GM06990 (cell line): ENCODE measurements around the gene FHIT.

Source experiments
- DNase-seq: peaks from one replicate; pipeline ENCODE4 v3.0.0-alpha.2; 2011; ENCODE audit not compliant: insufficient read length; ENCODE audit errors: extremely low read depth
- H3K27me3 ChIP-seq: replicated peaks from 2 replicates; pipeline ENCODE4 v1.6.0; 2011; ENCODE audit warnings: low read length; ENCODE audit not compliant: control insufficient read depth, insufficient read depth
- H3K36me3 ChIP-seq: 2 replicates; pipeline ENCODE4 v1.5.1; 2011; ENCODE audit warnings: low read length; ENCODE audit not compliant: control insufficient read depth, insufficient read depth
- H3K4me3 ChIP-seq: replicated peaks from 2 replicates; pipeline ENCODE4 v1.5.1; 2011; ENCODE audit warnings: low read depth, mild to moderate bottlenecking, control low read depth, low read length
- CTCF ChIP-seq: IDR thresholded peaks from 2 replicates; pipeline ENCODE4 v1.5.1; 2011; ENCODE audit warnings: low read length, control low read depth, mild to moderate bottlenecking, inconsistent platforms; ENCODE audit not compliant: insufficient read depth, poor library complexity, severe bottlenecking

FHIT gene

GRCh38 chr3:59775761-59776325, 1475.4 kb downstream of the FHIT start:
- Histone ChIP-seq H3K27me3 (no peaks in the 10 kb centered on the region; the same call in none of the 2 replicates), H3K4me3 (no peak overlapping the region), H3K36me3 (no peaks in the 10 kb centered on the region)
- TF ChIP-seq CTCF: no peak
- no peak for DNase-seq

DNA sequence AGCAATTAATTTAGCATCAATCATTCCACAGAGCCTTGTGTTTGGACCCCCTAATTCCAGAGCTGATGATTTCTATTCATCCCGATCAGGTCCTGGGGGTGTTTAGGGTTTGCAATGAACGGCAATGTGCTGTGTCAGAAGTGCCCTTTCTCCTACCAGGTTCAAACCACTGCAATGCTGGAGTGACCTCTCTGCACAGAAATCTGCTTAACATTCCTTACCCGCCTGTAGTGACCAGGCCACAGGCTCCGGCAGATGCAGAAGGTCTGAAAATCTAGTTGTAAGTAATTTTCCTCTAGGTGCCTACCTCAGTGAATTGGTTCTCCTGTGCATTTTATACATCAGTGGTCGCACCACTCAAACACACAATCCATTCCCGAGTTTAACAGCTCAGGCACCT, 1476.1 kb downstream of the FHIT start:
- no peak for DNase-seq
- no peak for TF ChIP-seq CTCF
- Histone ChIP-seq H3K36me3 (no peaks in the 10 kb centered on the region), H3K27me3 (no peaks in the 10 kb centered on the region; the same call in none of the 2 replicates), H3K4me3 (no peak overlapping the region)

DNA sequence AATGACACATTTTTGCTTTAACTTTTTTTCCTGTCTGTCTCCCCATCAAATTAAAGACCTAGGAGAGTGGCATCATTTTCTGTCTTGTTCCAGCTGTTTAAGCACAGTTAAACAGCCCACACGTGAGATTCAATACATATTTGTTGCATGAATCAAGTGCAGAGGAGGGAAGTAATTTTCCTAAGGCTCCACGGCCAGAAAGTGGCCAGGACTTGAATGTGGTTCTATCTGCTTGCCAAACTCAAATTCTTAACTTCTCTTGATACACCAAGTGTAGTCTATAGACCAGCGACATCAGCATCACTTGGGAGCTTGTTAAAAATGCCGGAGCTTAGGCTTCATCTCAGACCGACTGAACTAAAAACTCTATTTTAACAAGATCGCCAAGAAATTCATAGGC, 1476.6 kb downstream of the FHIT start:
- no peak overlapping the region for H3K4me3 ChIP-seq
- no peak for DNase-seq
- no peak for TF ChIP-seq CTCF

GRCh38 chr3:59774000-59774399, 1477.3 kb downstream of the FHIT start:
- TF ChIP-seq CTCF: no peak
- no peak overlapping the region for H3K4me3 ChIP-seq
- DNase-seq: no peak

More for the DNA sequence above, 1476.6 kb downstream of the FHIT start:
- no peaks in the 10 kb centered on the region for H3K36me3 ChIP-seq
- H3K27me3 ChIP-seq: no peaks in the 10 kb centered on the region; the same call in none of the 2 replicates

GRCh38 chr3:59772416-59773408, 1478.5 kb downstream of the FHIT start:
- DNase-seq: peak; percentile 39
- no peaks in the 10 kb centered on the region; the same call in none of the 2 replicates for H3K27me3 ChIP-seq
- TF ChIP-seq CTCF: no peak
- no peak overlapping the region for H3K4me3 ChIP-seq
- no peaks in the 10 kb centered on the region for H3K36me3 ChIP-seq

More at GRCh38 chr3:59774000-59774399, 1477.3 kb downstream of the FHIT start:
- H3K27me3 ChIP-seq: no peaks in the 10 kb centered on the region; the same call in none of the 2 replicates
- no peaks in the 10 kb centered on the region for H3K36me3 ChIP-seq
